Stimulated activated CD4-positive, alpha-beta T cell treated with anti-CD3 and anti-CD28 coated beads, Interleukin-4, amount 100 ng/mL, for 24 hours (primary cell): ENCODE results near the gene CLEC9A.
"Not testable (repeated sequence)": the region's sequence is repeated elsewhere in the genome, so short reads cannot be mapped to it uniquely, and the experiment has no call there.

Experiments used
- DNase-seq: peaks from one replicate; pipeline ENCODE4 v3.0.0-alpha.2; 2020

Gene CLEC9A

DNA sequence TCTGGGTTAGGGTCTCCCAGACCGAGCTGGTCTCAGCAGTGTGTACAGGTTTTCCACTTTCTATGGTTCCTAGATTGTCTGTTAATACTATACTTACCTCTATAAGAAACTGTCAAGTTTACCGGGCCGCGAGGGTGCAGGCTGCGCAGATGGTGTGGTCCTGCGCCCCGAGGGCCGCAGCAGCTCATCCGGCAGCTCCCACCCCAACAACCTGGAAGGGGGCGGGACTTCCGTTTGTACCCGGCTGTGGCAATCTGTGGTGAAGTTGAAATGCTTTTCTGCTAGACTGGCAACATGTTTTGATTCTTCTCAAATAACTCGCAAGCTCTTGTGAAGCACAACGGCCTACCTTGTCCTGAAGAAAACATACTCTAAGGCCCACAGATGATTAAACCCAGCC, at the start of gene CLEC9A:
Gene CLEC9A (plus strand): TSS at position 237 of the 400 bp plus-strand sequence. CDS start 22,006 bp downstream, outside the sequence.
- no peak for DNase-seq

DNA sequence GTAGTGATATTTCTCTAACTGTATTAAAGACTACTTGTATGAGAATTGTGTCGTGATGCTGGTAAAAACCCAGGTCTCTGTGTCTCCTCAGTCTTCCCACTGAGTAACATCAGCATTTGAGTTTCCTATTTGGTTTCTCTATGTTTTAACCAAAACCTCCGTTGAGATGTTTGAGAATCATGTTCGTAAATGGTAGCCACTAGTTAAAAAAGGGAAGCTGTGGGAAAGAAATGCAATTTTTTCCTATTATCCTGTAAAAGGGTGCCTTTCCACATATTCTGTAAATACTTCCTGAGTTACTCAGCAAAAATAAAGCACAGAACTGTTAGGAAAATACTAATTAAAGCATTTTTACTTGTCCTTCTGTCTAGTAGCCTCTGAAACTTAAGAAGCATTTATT, 38.6 kb upstream of the CLEC9A start:
- DNase-seq, result no peak

DNA sequence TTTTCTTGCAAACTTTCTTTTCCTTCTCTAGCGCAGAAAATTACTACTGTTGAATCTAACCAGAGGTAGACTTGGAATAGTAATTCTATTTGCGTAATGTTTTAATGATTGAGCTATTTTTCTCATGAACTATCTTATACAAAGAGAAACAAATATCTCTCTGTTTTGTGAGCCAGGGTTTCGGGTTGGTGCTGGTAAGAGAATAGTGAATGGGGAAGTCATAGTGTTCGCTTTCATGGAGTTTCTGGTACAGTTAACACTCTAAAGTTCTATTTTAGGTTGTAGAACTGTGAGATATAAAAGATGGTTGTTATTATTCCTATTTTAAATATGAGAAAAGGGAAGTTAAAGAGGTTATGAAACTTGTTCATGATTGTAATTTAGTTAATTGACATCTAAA, 38.2 kb upstream of the CLEC9A start:
- DNase-seq, result no peak

DNA sequence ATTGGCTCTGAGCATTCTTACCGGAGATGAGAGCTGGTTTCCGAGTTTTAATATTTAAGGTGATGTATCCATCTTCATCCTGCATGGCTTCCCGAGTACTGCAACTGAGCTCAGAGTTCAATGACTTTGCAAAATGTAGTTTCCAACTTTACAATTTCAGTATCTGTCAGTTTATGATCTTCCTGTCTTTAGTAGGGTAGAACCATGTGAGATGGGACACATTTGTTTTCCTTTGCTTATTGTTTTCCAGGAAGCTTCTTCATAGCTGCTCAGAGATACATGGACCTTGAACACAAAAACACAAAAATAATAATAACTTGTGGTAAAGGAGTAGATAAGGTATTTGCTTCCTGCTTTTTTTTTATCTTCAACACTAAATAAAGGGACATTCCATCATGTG, 31.5 kb upstream of the CLEC9A start, which contains the start of gene CLEC1B:
Gene CLEC1B (minus strand): TSS at position 106 of the 400 bp plus-strand sequence. CDS start 21 bp downstream, at position 85.
- DNase-seq, result no peak

- DNase-seq, result no peak
Observed at GRCh38 chr12:10001171-10001776, 29.2 kb upstream of the CLEC9A start.

GRCh38 chr12:10012630-10013330, 17.7 kb upstream of the CLEC9A start:
- DNase-seq, result no peak

DNA sequence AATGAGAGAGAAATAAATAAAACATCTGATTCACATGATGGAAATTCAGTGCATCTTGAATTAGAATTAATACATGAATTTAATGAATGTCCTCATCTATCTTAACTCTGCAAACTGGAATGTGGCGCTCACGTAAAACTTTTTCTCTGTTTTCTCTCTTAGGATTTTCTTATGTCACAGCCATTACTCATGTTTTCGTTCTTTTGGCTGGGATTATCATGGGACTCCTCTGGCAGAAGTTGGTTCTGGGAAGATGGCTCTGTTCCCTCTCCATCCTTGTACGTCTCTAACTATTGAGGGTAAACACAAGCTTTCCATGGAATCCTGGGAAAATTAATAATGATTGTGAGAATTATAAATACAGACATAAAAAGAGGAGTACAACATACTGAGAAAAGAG, 15.0 kb upstream of the CLEC9A start:
- no peak for DNase-seq

GRCh38 chr12:10016881-10017280, 13.6 kb upstream of the CLEC9A start:
- DNase-seq, result no peak

- no peak for DNase-seq
Observed at GRCh38 chr12:10018386-10018785, 12.1 kb upstream of the CLEC9A start.

DNA sequence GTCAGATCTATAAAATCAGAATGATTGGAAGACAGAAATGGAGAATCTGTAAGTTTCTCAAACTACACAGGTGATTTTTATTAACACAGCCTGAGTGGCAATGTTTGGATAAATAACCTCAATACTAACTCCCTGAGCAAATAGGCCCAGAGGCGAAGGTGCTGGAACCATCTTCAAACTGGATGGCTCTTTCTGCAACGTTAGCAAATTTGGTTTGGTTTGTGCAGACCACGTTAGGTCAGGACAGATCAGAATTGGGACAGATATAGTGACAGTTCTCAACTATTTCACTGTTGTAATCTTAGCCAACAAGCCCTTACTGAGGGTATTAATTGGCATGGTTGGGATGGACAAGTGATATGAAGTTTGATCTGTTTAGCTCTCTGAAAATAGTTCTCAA, 9.1 kb upstream of the CLEC9A start:
- DNase-seq, result no peak

- DNase-seq, result no peak
Observed at GRCh38 chr12:10025236-10025635, 5.2 kb upstream of the CLEC9A start.

DNA sequence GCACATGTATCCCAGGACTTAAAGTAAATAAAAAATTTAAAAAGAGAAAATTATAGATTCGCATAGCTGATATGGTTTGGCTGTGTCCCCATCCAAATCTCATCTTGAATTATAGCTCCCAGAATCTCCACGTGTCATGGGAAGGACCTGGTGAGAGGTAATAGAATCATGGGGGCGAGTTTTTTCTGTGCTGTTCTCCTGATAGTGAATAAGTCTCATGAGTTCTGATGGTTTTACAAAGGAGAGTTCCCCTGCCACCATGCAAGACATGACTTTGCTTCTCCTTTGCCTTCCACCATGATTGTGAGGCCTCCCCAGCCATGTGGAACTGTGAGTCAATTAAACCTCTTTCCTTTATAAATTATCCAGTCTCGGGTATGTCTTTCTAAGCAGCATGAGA, 3.8 kb upstream of the CLEC9A start:
- not testable (repeated sequence) for DNase-seq

GRCh38 chr12:10027311-10027710, 3.2 kb upstream of the CLEC9A start:
- no peak for DNase-seq

DNA sequence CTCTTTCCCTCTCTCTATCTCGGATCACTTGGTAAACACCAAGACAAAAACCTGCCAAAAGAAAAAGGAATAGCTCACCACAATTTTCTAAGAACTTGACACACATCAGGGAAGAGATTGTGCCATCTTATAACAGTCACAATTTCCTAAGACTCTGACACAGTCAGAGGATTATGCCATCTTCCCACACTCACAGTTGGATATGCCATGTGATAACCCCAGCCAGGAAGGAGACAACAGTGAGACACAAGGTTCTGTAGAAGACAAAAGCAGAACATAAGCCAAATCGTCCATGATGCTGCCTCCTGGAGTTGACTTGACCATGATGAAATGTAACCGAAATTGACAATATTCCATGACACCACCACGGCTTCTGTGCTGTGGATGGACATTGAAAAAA, 2.8 kb upstream of the CLEC9A start:
- no peak for DNase-seq

GRCh38 chr12:10031321-10031720, 839 bp downstream of the CLEC9A start:
- no peak for DNase-seq

DNA sequence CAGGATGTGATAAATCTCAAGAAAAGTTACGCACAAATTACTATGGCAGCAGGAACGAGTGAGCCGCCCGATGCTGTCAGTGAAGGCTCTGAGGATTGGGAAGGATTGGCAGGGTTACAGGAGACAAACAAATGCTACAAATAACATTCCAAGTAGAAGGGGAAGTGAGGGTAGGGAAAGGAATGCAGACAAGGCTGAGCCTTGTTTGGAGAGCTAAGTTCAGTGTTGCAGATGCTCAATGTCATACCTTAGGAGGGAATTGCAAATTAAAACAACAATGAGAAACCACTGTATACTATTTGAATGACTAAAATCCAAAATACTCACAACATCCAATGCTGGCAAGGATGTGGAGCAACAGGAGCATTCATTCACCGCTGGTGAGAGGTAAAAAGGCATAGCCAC, 1.3 kb downstream of the CLEC9A start:
- DNase-seq, result no peak

DNA sequence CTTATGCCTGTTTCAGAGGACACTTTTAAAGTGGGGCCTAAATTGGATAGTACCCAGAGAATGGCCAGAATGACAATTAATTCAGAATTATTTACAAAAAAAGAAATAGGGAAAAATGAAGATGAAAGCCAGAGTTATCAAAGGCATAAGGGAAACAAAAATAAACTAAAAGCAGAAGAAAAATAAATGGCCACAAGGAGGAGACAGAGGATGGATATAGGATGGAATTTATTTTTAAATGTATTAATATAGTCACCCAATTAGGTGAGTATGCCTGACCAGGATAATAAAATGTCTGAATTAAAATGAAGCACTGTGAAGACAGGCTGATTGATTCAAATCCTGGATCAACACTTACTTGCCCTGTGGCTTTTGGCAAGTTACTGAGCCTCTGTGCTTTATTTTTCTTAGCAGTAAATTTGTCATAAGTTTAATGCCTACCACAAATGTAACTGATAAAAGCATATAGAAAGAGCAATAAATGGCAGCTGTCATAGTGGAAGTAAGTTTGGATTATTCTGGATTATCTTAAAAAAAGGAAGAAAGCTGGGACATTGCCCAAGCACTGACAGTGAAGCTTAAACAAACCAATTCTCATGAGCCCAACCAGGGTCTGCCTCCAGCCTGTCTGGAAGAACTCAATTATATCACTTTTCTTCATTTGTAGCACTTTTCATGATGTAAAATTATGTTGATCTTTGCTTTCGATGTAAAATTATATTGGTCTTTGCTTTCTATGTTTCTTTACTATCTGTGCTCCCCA, 3.5 kb downstream of the CLEC9A start:
- DNase-seq, result no peak

DNA sequence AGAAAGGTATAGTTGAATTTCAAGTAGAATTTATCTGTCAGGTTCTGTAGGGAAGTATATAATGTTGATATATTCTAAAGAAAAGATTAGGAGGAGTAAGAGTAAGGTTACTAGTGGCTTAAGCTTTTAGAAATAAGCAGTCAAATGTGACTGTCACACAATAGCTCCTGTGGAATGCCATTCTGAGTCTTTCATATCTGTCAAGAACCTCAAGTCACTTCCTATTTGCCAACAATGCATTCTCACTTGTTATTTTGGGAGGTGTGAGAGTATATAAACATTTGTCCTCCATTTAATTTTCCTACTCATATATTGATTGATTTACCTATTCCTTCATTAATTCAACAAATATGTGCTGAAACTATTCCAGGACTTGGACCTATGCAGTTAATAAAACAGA, 11.7 kb downstream of the CLEC9A start:
- DNase-seq, result no peak

DNA sequence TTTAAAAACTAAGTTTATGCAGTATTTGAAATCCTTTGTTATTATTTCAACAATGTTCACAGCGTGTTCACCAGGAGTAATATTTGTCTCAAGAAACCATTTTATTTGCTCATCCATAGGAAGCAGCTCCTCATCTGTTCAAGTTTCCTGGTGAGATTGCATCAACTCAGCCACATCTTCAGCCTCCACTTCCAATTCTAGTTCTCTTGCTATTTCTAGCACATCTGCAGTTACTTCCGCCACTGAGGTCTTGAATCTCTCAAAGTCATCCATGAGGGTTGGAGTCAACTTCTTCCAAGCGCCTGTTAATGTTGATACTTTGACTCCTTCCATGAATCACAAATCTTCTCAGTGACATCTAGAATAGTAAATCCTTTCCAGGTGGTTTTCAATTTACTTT, 18.0 kb downstream of the CLEC9A start:
- no peak for DNase-seq

GRCh38 chr12:10052193-10052913, 21.9 kb downstream of the CLEC9A start:
- no peak for DNase-seq

- DNase-seq, result no peak
Observed at GRCh38 chr12:10058387-10058786, 27.9 kb downstream of the CLEC9A start.

- DNase-seq, result no peak
Observed at GRCh38 chr12:10065241-10065640, 34.8 kb downstream of the CLEC9A start.

DNA sequence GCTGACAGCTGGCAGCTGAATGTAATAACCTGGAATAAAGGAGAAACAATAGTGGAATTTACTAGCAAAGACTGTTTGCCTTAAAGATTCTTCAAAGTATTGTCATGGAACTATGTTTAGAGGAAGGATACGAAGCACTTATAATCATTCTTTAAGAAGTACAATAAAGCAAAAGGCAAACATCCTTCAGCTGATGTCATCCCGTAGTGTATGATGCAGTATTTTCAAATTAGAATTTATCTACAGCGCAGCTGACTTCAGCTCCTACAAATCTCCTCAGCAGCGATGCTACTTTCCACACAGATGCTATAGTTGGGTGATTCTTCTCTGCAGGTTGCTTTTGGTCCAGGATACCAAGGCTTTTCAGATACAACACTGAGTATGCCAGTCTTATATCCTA, 36.8 kb downstream of the CLEC9A start:
- no peak for DNase-seq
